HepG2 (cell line): ENCODE results near the gene ENKUR. TPM values are rescaled to one million over a fixed set of nuclear protein-coding genes. Genes with fewer than 3 reads are reported as not detected.

Experiments used
- ATAC-seq: fragments of 200-7000 bp; cut with Tn5 transposase; 3 replicates; pipeline ENCODE4 v1.9.1; 2020; ENCODE audit warnings: mild to moderate bottlenecking, moderate library complexity
- BruUV-seq: library from RNA; stranded (reverse); fragments of 400-500 nt; replicated peaks from 2 replicates; lab custom pipeline; 2021; lab: Mats Ljungman, UMichigan
- CTCF ChIA-PET: fragments of 300-600 bp; formaldehyde crosslinking; extraction: SDS; loops from one replicate; lab custom pipeline; 2021; ENCODE audit warnings: low total read pairs, inconsistent platforms, low intra/inter-chr PET ratio; lab: Yijun Ruan, JAX
- POLR2A ChIA-PET: fragments of 350-600 bp; sonication (Branson Sonifier 250); formaldehyde crosslinking; loops from one replicate; lab custom pipeline; 2020; ENCODE audit warnings: antibody characterized with exemption, inconsistent platforms; lab: Yijun Ruan, JAX
- DNase-seq: peaks from one replicate; pipeline ENCODE4 v3.0.0-alpha.2; 2015; ENCODE audit warnings: low spot score
- FAIRE-seq: peaks from 3 replicates; lab custom pipeline; 2011; peaks lifted over from hg19 to GRCh38; lab: Jason Lieb, UNC
- H2AFZ ChIP-seq: one replicate; pipeline ENCODE4 v1.6.1; 2011; ENCODE audit warnings: low read length, inconsistent platforms
- H3K27ac ChIP-seq: fragments of 300-600 bp; 3 replicates; pipeline ENCODE4 v1.8.0; 2011; ENCODE audit warnings: mixed run types, mild to moderate bottlenecking, mixed read lengths, low read length, inconsistent platforms; ENCODE audit not compliant: insufficient read depth; ENCODE audit errors: extremely low read length
- H3K27me3 ChIP-seq, 2 experiments: fragments of 200-600 bp in 1 of 2; 2 replicates in 1 of 2; 3 replicates in 1 of 2; pipeline versions ENCODE4 v1.6.0 to v1.8.0; 2011; ENCODE audit warnings: low read length in 2 of 2, mild to moderate bottlenecking in 2 of 2, moderate library complexity in 2 of 2, inconsistent platforms in 1 of 2; ENCODE audit not compliant: insufficient read depth in 2 of 2, control insufficient read depth in 1 of 2
- H3K36me3 ChIP-seq, 2 experiments: fragments of 200-600 bp in 1 of 2; replicated peaks in 1 of 2; 2 replicates in 1 of 2; 3 replicates in 1 of 2; pipeline versions ENCODE4 v1.5.1 to v1.8.0; 2011; ENCODE audit warnings: low read length in 2 of 2, inconsistent platforms in 1 of 2; ENCODE audit not compliant: insufficient read depth in 2 of 2, control insufficient read depth in 1 of 2
- H3K4me1 ChIP-seq: 2 replicates; pipeline ENCODE4 v1.5.1; 2012; ENCODE audit warnings: low read length, inconsistent platforms; ENCODE audit not compliant: insufficient read depth
- H3K4me2 ChIP-seq: 2 replicates; pipeline ENCODE4 v1.6.0; 2011; ENCODE audit warnings: low read depth, low read length, inconsistent platforms
- H3K4me3 ChIP-seq, 3 experiments: fragments of 200-600 bp in 1 of 3; sonication (generic), shearing (Covaris generic) in 1 of 3; replicated peaks in 1 of 3; 2 replicates each; pipeline ENCODE4 v1.5.1; 2011 to 2016; ENCODE audit warnings: low read length in 3 of 3, inconsistent platforms in 2 of 3, low read depth in 2 of 3, mild to moderate bottlenecking in 2 of 3, control low read depth in 1 of 3, mixed read lengths in 1 of 3; ENCODE audit not compliant: insufficient read depth in 1 of 3
- H3K79me2 ChIP-seq: one replicate; pipeline ENCODE4 v1.6.1; 2011; ENCODE audit warnings: low read length, inconsistent platforms; ENCODE audit not compliant: insufficient read depth
- H3K9ac ChIP-seq: 2 replicates; pipeline ENCODE4 v1.6.0; 2011; ENCODE audit warnings: mild to moderate bottlenecking, low read depth, low read length, inconsistent platforms; ENCODE audit not compliant: insufficient read depth
- H3K9me3 ChIP-seq: 2 replicates; pipeline ENCODE4 v1.5.1; 2012; ENCODE audit warnings: mild to moderate bottlenecking, low read length
- H4K20me1 ChIP-seq: 2 replicates; pipeline ENCODE4 v1.6.0; 2011; ENCODE audit warnings: inconsistent platforms, mild to moderate bottlenecking, low read length, moderate library complexity; ENCODE audit not compliant: insufficient read depth
- ARID5B ChIP-seq: IDR thresholded peaks from 2 replicates; pipeline ENCODE4 v1.4.0; 2020; ENCODE audit warnings: mild to moderate bottlenecking, missing genetic modification reagents
- ATAD3A ChIP-seq: sonication (generic); formaldehyde crosslinking; IDR thresholded peaks from 2 replicates; pipeline ENCODE4 v1.4.0; 2020; ENCODE audit warnings: missing genetic modification reagents
- ATF3 ChIP-seq: sonication (generic); formaldehyde crosslinking; IDR thresholded peaks from 2 replicates; pipeline ENCODE4 v1.4.0; 2020; ENCODE audit warnings: missing genetic modification reagents
- GLI4 ChIP-seq: sonication (generic); formaldehyde crosslinking; IDR thresholded peaks from 2 replicates; pipeline ENCODE4 v1.5.1; 2020; ENCODE audit warnings: missing genetic modification reagents, mild to moderate bottlenecking, moderate library complexity, borderline replicate concordance
- KMT2B ChIP-seq: IDR thresholded peaks from 2 replicates; pipeline ENCODE4 v1.6.1; 2016; ENCODE audit warnings: missing genetic modification reagents, missing compliant biosample characterization
- NCOR1 ChIP-seq: fragments of 200-600 bp; sonication (generic); IDR thresholded peaks from 2 replicates; pipeline ENCODE4 v1.7.0; 2017; ENCODE audit warnings: antibody characterized with exemption, low read length, borderline replicate concordance
- SRY ChIP-seq: sonication (generic); formaldehyde crosslinking; IDR thresholded peaks from 2 replicates; pipeline ENCODE4 v1.8.0; 2022; ENCODE audit warnings: mild to moderate bottlenecking, missing genetic modification reagents
- TBX3 ChIP-seq: fragments of 450-650 bp; IDR thresholded peaks from 2 replicates; pipeline ENCODE4 v1.6.1; 2017; ENCODE audit warnings: antibody characterized with exemption, mild to moderate bottlenecking, inconsistent platforms, borderline replicate concordance
- TFE3 ChIP-seq: IDR thresholded peaks from 2 replicates; pipeline ENCODE4 v1.6.1; 2016
- THAP11 ChIP-seq: IDR thresholded peaks from 2 replicates; pipeline ENCODE4 v1.6.1; 2016; ENCODE audit warnings: missing biosample characterization, missing genetic modification reagents
- ZNF24 ChIP-seq: fragments of 450-650 bp; IDR thresholded peaks from 2 replicates; pipeline ENCODE4 v1.6.1; 2017; ENCODE audit warnings: antibody characterized with exemption, mild to moderate bottlenecking
- ZNF256 ChIP-seq: sonication (generic); formaldehyde crosslinking; conservative IDR thresholded peaks from 2 replicates; pipeline ENCODE4 v1.4.0; 2020; ENCODE audit warnings: missing genetic modification reagents
- ZNF512 ChIP-seq: sonication (generic); formaldehyde crosslinking; IDR thresholded peaks from 2 replicates; pipeline ENCODE4 v1.4.0; 2020; ENCODE audit warnings: mild to moderate bottlenecking, missing genetic modification reagents
- ZNF543 ChIP-seq: sonication (generic); formaldehyde crosslinking; IDR thresholded peaks from 2 replicates; pipeline ENCODE4 v1.4.0; 2020; ENCODE audit warnings: mild to moderate bottlenecking, missing genetic modification reagents
- ZNF703 ChIP-seq: sonication (generic); formaldehyde crosslinking; IDR thresholded peaks from 2 replicates; pipeline ENCODE4 v1.5.1; 2020; ENCODE audit warnings: missing genetic modification reagents, mild to moderate bottlenecking, moderate library complexity, borderline replicate concordance
- ZNF782 ChIP-seq: sonication (generic); formaldehyde crosslinking; IDR thresholded peaks from 2 replicates; pipeline ENCODE4 v1.4.0; 2020; ENCODE audit warnings: missing genetic modification reagents, mild to moderate bottlenecking, borderline replicate concordance
- WGBS: methylation state at CpG from one replicate; pipeline ENCODE4 v1.1.6; 2017; ENCODE audit warnings: low lambda C conversion rate; 5-methylcytosine and 5-hydroxymethylcytosine counted together
- in situ Hi-C: cut with HindIII; loops from 2 replicates; pipeline ENCODE4 v1.10.0; 2017; ENCODE audit warnings: low pct_unique_long_range_greater_than_20kb; ENCODE audit not compliant: extremely low pct_ligation_motif_present
- intact Hi-C: fragments of 100-400 bp; cut with micrococcal nuclease; formaldehyde crosslinking; loops from one replicate; pipeline ENCODE4 v1.10.0; 2022; ENCODE audit not compliant: unreplicated experiment
- polyA plus RNA-seq, 8 experiments: library from polyadenylated mRNA; depleted of rRNA in 3 of 8; stranded (reverse) in 7 of 8; unstranded in 1 of 8; fragments of >200 nt; fragmentation: Illumina TruSeq in 4 of 8; extraction: Trizol in 4 of 8; gene quantifications; 2 replicates each; pipeline versions ENCODE4 v1.2.1 to v1.2.3, GENCODE V29; 2011 to 2016; ENCODE audit warnings: low read depth in 4 of 8, missing spikeins in 1 of 8, mixed read lengths in 1 of 8; ENCODE audit not compliant: insufficient read depth in 1 of 8
- total RNA-seq, 5 experiments: library from RNA; depleted of rRNA; stranded (reverse); fragments of >200 nt; fragmentation: Illumina TruSeq; extraction: Trizol; gene quantifications; 2 replicates each; pipeline ENCODE4 v1.2.3, GENCODE V29; 2016; ENCODE audit warnings: low read depth in 1 of 5

ENKUR gene
- total and polyA plus RNA-seq, 2 of the 13 experiments (the other 11 are each of a cell fraction or from before 2014, with no cell fraction given), result 0.15 TPM

GRCh38 chr10:25016376-25017153 is 607 bp upstream of the ENKUR start, which contains the start of gene THNSL1:
Gene THNSL1, plus strand, starts transcription at chr10:25016612. Its CDS starts 6,612 bp downstream, at chr10:25023224.
- Histone ChIP-seq H3K4me1 (peaks cover 32% of the 10 kb centered on the region), H2AFZ (peak within 1 kb of the TSS; percentile 61), H3K4me3 (peak within 1 kb of the TSS; percentile 64 to 84 (median 71)), H3K79me2 (no peaks in the 10 kb centered on the region), H3K9ac (peak within 1 kb of the TSS; percentile 93), H3K4me2 (peak within 1 kb of the TSS; percentile 97), H4K20me1 (no peaks in the 10 kb centered on the region), H3K9me3 (no peaks in the 10 kb centered on the region), H3K27ac (peak within 1 kb of the TSS; percentile 100), H3K36me3 (no peaks in the 10 kb centered on the region), H3K27me3 (no peaks in the 10 kb centered on the region)
- 1% methylated on average over 37 of the region's 69 CpGs for WGBS
- FAIRE-seq (peak; percentile 67), DNase-seq (peak; percentile 97), ATAC-seq (peak; percentile 99)
- intact Hi-C loops (loop anchor here (1.0 to 5.0 kb wide), 5 partner anchors 44 to 374 kb away; partner anchors contain the start of gene ARHGAP21), in situ Hi-C loops (loop anchor here (5.0 to 10.0 kb wide), 2 partner anchors 46 to 292 kb away; partner anchors contain the start of gene ARHGAP21)
- POLR2A ChIA-PET, result interaction anchor here (1.0 to 2.5 kb wide), 6 partner anchors 8 to 292 kb away, joined by 3 to 35 read pairs (median 8); no protein-coding TSS in a partner anchor
- CTCF ChIA-PET, result no interaction called here
- TSS peak; percentile 93 for BruUV-seq
- TF ChIP-seq SRY (CRISPR knock-in tag) (peak; percentile 94), ATF3 (CRISPR knock-in tag) (no peak), TBX3 (no peak), NCOR1 (peak; percentile 24; the same call in 1 of the 2 replicates), ZNF543 (CRISPR knock-in tag) (peak; percentile 96; the same call in 1 of the 2 replicates), ATAD3A (CRISPR knock-in tag) (no peak), ZNF703 (CRISPR knock-in tag) (peak; percentile 98), ZNF24 (no peak), ZNF256 (CRISPR knock-in tag) (no peak; the same call in 1 of the 2 replicates), TFE3 (CRISPR knock-in tag) (peak; percentile 91), ARID5B (CRISPR knock-in tag) (peak; percentile 69), ZNF782 (CRISPR knock-in tag) (peak; percentile 81; the same call in 1 of the 2 replicates), GLI4 (CRISPR knock-in tag) (peak; percentile 83; the same call in 1 of the 2 replicates), THAP11 (CRISPR knock-in tag) (peak; percentile 80), ZNF512 (CRISPR knock-in tag) (peak; percentile 65; the same call in 1 of the 2 replicates), KMT2B (CRISPR knock-in tag) (peak; percentile 64; the same call in 1 of the 2 replicates)
